GM23338 (cell line): ENCODE measurements around the gene SLC24A1.

Experiments
- CREB1 ChIP-seq: fragments of 250-450 bp; sonication (Bioruptor Pico); IDR thresholded peaks from 2 replicates; pipeline ENCODE4 v1.5.0; 2020; ENCODE audit warnings: low read depth, mild to moderate bottlenecking, moderate library complexity
- EZH2 ChIP-seq: fragments of 200-600 bp; sonication (generic); IDR thresholded peaks from one replicate; pipeline ENCODE4 v1.8.0; 2017; ENCODE audit warnings: antibody characterized with exemption, mild to moderate bottlenecking, low read depth; ENCODE audit not compliant: unreplicated experiment
- EZH2phosphoT487 ChIP-seq: fragments of 200-600 bp; sonication (generic); IDR thresholded peaks from one replicate; pipeline ENCODE4 v1.8.1; 2018; ENCODE audit warnings: antibody characterized with exemption; ENCODE audit not compliant: unreplicated experiment
- JUNB ChIP-seq: IDR thresholded peaks from one replicate; pipeline ENCODE4 v1.6.1; 2016; ENCODE audit warnings: antibody characterized with exemption; ENCODE audit not compliant: unreplicated experiment
- POLR2AphosphoS5 ChIP-seq: IDR thresholded peaks from 2 replicates; pipeline ENCODE4 v1.6.1; 2016; ENCODE audit warnings: antibody characterized with exemption, low read depth
- STAT1 ChIP-seq: IDR thresholded peaks from one replicate; pipeline ENCODE4 v1.6.1; 2016; ENCODE audit warnings: antibody characterized with exemption; ENCODE audit not compliant: unreplicated experiment
- ZNF114 ChIP-seq: fragments of 250-450 bp; sonication (Bioruptor Pico); IDR thresholded peaks from 2 replicates; pipeline ENCODE4 v1.5.0; 2020; ENCODE audit warnings: mild to moderate bottlenecking, moderate library complexity
- ZNF331 ChIP-seq: fragments of 250-450 bp; sonication (Bioruptor Pico); IDR thresholded peaks from 2 replicates; pipeline ENCODE4 v1.5.0; 2020; ENCODE audit warnings: low read depth, mild to moderate bottlenecking, moderate library complexity
- TF ChIP-seq, protein P1 (sequence below), 2 experiments: fragments of 200-600 bp in 1 of 2; sonication (generic) in 1 of 2; conservative IDR thresholded peaks; 2 replicates each; pipeline versions ENCODE4 v1.5.1 to v1.6.1; 2016 to 2017; ENCODE audit warnings: antibody characterized with exemption in 2 of 2, low read depth in 2 of 2, mild to moderate bottlenecking in 2 of 2, moderate library complexity in 1 of 2
- TF ChIP-seq, protein P2 (sequence below): IDR thresholded peaks from one replicate; pipeline ENCODE4 v1.6.1; 2018; ENCODE audit warnings: antibody characterized with exemption; ENCODE audit not compliant: unreplicated experiment
- TF ChIP-seq, protein P3 (sequence below): fragments of 250-450 bp; sonication (Bioruptor Pico); IDR thresholded peaks from 2 replicates; pipeline ENCODE4 v1.5.0; 2020; ENCODE audit warnings: mild to moderate bottlenecking, moderate library complexity

DNA sequence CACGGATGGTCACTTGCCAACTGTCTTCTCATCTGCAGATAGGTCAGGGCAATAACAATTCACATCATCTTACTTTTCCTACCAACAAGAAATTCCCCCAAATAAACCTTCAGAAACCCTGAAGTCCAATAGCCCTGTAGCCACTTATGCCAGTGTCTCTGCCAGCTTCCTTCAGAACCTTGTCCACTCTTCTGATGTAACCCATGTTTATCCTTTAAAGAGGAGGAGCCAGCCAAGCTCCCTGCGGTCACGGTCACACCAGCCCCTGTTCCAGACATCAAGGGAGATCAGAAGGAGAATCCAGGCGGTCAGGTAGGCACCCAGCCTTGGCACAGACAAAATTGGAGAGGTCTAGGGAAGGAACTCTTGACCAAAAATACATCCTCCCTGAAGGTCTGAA, 23.7 kb downstream of the SLC24A1 start:
- TF ChIP-seq, protein P1, sequence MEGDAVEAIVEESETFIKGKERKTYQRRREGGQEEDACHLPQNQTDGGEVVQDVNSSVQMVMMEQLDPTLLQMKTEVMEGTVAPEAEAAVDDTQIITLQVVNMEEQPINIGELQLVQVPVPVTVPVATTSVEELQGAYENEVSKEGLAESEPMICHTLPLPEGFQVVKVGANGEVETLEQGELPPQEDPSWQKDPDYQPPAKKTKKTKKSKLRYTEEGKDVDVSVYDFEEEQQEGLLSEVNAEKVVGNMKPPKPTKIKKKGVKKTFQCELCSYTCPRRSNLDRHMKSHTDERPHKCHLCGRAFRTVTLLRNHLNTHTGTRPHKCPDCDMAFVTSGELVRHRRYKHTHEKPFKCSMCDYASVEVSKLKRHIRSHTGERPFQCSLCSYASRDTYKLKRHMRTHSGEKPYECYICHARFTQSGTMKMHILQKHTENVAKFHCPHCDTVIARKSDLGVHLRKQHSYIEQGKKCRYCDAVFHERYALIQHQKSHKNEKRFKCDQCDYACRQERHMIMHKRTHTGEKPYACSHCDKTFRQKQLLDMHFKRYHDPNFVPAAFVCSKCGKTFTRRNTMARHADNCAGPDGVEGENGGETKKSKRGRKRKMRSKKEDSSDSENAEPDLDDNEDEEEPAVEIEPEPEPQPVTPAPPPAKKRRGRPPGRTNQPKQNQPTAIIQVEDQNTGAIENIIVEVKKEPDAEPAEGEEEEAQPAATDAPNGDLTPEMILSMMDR (conservative IDR thresholded peaks at IDR 0.05; ENCODE audit: low read depth in 2 of 2), result no peak
- TF ChIP-seq ZNF331 (CRISPR knock-in tag), result no peak
- no peak for TF ChIP-seq POLR2AphosphoS5
- TF ChIP-seq EZH2, result no peak
- no peak for TF ChIP-seq EZH2phosphoT487
- TF ChIP-seq STAT1, result no peak
- TF ChIP-seq, protein P2, sequence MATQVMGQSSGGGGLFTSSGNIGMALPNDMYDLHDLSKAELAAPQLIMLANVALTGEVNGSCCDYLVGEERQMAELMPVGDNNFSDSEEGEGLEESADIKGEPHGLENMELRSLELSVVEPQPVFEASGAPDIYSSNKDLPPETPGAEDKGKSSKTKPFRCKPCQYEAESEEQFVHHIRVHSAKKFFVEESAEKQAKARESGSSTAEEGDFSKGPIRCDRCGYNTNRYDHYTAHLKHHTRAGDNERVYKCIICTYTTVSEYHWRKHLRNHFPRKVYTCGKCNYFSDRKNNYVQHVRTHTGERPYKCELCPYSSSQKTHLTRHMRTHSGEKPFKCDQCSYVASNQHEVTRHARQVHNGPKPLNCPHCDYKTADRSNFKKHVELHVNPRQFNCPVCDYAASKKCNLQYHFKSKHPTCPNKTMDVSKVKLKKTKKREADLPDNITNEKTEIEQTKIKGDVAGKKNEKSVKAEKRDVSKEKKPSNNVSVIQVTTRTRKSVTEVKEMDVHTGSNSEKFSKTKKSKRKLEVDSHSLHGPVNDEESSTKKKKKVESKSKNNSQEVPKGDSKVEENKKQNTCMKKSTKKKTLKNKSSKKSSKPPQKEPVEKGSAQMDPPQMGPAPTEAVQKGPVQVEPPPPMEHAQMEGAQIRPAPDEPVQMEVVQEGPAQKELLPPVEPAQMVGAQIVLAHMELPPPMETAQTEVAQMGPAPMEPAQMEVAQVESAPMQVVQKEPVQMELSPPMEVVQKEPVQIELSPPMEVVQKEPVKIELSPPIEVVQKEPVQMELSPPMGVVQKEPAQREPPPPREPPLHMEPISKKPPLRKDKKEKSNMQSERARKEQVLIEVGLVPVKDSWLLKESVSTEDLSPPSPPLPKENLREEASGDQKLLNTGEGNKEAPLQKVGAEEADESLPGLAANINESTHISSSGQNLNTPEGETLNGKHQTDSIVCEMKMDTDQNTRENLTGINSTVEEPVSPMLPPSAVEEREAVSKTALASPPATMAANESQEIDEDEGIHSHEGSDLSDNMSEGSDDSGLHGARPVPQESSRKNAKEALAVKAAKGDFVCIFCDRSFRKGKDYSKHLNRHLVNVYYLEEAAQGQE, result no peak
- no peak for TF ChIP-seq JUNB
- no peak for TF ChIP-seq ZNF114 (CRISPR knock-in tag)
- no peak for TF ChIP-seq CREB1 (CRISPR knock-in tag)
- TF ChIP-seq, protein P3, sequence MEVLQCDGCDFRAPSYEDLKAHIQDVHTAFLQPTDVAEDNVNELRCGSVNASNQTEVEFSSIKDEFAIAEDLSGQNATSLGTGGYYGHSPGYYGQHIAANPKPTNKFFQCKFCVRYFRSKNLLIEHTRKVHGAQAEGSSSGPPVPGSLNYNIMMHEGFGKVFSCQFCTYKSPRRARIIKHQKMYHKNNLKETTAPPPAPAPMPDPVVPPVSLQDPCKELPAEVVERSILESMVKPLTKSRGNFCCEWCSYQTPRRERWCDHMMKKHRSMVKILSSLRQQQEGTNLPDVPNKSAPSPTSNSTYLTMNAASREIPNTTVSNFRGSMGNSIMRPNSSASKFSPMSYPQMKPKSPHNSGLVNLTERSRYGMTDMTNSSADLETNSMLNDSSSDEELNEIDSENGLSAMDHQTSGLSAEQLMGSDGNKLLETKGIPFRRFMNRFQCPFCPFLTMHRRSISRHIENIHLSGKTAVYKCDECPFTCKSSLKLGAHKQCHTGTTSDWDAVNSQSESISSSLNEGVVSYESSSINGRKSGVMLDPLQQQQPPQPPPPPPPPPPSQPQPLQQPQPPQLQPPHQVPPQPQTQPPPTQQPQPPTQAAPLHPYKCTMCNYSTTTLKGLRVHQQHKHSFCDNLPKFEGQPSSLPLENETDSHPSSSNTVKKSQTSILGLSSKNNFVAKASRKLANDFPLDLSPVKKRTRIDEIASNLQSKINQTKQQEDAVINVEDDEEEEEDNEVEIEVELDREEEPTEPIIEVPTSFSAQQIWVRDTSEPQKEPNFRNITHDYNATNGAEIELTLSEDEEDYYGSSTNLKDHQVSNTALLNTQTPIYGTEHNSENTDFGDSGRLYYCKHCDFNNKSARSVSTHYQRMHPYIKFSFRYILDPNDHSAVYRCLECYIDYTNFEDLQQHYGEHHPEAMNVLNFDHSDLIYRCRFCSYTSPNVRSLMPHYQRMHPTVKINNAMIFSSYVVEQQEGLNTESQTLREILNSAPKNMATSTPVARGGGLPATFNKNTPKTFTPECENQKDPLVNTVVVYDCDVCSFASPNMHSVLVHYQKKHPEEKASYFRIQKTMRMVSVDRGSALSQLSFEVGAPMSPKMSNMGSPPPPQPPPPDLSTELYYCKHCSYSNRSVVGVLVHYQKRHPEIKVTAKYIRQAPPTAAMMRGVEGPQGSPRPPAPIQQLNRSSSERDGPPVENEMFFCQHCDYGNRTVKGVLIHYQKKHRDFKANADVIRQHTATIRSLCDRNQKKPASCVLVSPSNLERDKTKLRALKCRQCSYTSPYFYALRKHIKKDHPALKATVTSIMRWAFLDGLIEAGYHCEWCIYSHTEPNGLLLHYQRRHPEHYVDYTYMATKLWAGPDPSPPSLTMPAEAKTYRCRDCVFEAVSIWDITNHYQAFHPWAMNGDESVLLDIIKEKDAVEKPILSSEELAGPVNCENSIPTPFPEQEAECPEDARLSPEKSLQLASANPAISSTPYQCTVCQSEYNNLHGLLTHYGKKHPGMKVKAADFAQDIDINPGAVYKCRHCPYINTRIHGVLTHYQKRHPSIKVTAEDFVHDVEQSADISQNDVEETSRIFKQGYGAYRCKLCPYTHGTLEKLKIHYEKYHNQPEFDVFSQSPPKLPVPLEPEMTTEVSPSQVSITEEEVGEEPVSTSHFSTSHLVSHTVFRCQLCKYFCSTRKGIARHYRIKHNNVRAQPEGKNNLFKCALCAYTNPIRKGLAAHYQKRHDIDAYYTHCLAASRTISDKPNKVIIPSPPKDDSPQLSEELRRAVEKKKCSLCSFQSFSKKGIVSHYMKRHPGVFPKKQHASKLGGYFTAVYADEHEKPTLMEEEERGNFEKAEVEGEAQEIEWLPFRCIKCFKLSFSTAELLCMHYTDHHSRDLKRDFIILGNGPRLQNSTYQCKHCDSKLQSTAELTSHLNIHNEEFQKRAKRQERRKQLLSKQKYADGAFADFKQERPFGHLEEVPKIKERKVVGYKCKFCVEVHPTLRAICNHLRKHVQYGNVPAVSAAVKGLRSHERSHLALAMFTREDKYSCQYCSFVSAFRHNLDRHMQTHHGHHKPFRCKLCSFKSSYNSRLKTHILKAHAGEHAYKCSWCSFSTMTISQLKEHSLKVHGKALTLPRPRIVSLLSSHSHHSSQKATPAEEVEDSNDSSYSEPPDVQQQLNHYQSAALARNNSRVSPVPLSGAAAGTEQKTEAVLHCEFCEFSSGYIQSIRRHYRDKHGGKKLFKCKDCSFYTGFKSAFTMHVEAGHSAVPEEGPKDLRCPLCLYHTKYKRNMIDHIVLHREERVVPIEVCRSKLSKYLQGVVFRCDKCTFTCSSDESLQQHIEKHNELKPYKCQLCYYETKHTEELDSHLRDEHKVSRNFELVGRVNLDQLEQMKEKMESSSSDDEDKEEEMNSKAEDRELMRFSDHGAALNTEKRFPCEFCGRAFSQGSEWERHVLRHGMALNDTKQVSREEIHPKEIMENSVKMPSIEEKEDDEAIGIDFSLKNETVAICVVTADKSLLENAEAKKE, result no peak
